Thyroid gland (tissue), 4 donors: Measurements from ENCODE around the gene RBM48. TPM values are rescaled to one million over a fixed set of nuclear protein-coding genes. Genes with fewer than 3 reads are reported as not detected.

Source experiments
- DNase-seq, 2 donors: peaks; one replicate each; pipeline ENCODE4 v3.0.0-alpha.2; 2019
- H3K27ac ChIP-seq, 3 donors: fragments of 200-600 bp; sonication (generic); 1 replicate in 2 of 3; 2 replicates in 1 of 3; pipeline ENCODE4 v1.5.1; 2016 to 2019; ENCODE audit warnings: mild to moderate bottlenecking in 1 of 3, moderate library complexity in 1 of 3
- H3K27me3 ChIP-seq: fragments of 200-600 bp; sonication (generic); one replicate; pipeline ENCODE4 v1.5.1; 2019
- H3K36me3 ChIP-seq, 2 donors: fragments of 200-600 bp; sonication (generic); one replicate each; pipeline ENCODE4 v1.5.1; 2016 to 2019
- H3K4me1 ChIP-seq, 2 donors: fragments of 200-600 bp; sonication (generic); one replicate each; pipeline ENCODE4 v1.5.1; 2017 to 2019
- H3K4me3 ChIP-seq, 3 donors: fragments of 200-600 bp; sonication (generic); replicated peaks in 1 of 3; 1 replicate in 2 of 3; 2 replicates in 1 of 3; pipeline ENCODE4 v1.5.1; 2016; ENCODE audit warnings: mild to moderate bottlenecking in 1 of 3
- H3K9me3 ChIP-seq: fragments of 200-600 bp; sonication (generic); one replicate; pipeline ENCODE4 v1.5.1; 2017
- POLR2A ChIP-seq, 2 donors: fragments of 450-650 bp; IDR thresholded peaks; one replicate each; pipeline ENCODE4 v1.6.1; 2017; ENCODE audit warnings: antibody characterized with exemption in 2 of 2, mild to moderate bottlenecking in 2 of 2, moderate library complexity in 1 of 2
- WGBS, 2 donors: methylation state at CpG; one replicate each; pipeline ENCODE4 v1.1.5; 2017; 5-methylcytosine and 5-hydroxymethylcytosine counted together
- intact Hi-C: fragments of 100-400 bp; cut with DNase I; formaldehyde crosslinking; loops from one replicate; pipeline ENCODE4 v1.15.1; 2023
- total RNA-seq, 4 donors: library from RNA; depleted of rRNA; stranded (reverse); fragments of >200 nt; gene quantifications; one replicate each; pipeline ENCODE4 v1.2.3, GENCODE V29; 2016
- TF ChIP-seq, protein P1 (sequence below), 6 experiments: fragments of 200-600 bp in 3 of 6; fragments of 450-650 bp in 3 of 6; sonication (generic) in 3 of 6; IDR thresholded peaks; one replicate each; pipeline ENCODE4 v1.5.1; 2016 to 2019; ENCODE audit warnings: antibody characterized with exemption in 6 of 6, mild to moderate bottlenecking in 2 of 6, inconsistent platforms in 1 of 6, moderate library complexity in 1 of 6

The RBM48 gene
- total RNA-seq, 4 donors from 2014 or later = 12.7 to 23.8 (median 14.8) TPM

DNA sequence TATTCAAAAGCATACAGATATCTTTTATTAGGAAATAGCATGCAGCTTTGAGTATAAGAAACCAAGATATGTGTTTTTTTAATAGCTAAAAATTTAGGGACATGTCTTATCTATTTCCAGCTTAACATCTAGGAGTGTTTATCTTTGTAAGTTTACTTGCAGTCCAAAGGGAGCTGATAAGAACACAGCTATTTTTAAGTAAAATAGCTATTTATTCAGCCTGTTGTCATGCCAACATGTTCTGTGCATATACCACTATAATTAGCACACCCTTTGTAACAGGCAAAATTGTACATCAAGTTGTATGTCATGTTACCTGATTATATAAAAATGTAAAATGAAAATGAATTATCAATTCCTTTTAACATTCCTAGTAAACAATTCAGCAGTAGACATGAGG, 32.0 kb downstream of the RBM48 start:
- Histone ChIP-seq H3K27me3 (no peaks in the 10 kb centered on the region), H3K36me3 (peaks cover under 1 to 16% of the 10 kb centered on the region in 2 donors), H3K9me3 (no peaks in the 10 kb centered on the region), H3K4me3 (no peak overlapping the region), H3K27ac (no peak overlapping the region), H3K4me1 (no peaks in the 10 kb centered on the region)
- DNase-seq = no peak
- TF ChIP-seq, protein P1, sequence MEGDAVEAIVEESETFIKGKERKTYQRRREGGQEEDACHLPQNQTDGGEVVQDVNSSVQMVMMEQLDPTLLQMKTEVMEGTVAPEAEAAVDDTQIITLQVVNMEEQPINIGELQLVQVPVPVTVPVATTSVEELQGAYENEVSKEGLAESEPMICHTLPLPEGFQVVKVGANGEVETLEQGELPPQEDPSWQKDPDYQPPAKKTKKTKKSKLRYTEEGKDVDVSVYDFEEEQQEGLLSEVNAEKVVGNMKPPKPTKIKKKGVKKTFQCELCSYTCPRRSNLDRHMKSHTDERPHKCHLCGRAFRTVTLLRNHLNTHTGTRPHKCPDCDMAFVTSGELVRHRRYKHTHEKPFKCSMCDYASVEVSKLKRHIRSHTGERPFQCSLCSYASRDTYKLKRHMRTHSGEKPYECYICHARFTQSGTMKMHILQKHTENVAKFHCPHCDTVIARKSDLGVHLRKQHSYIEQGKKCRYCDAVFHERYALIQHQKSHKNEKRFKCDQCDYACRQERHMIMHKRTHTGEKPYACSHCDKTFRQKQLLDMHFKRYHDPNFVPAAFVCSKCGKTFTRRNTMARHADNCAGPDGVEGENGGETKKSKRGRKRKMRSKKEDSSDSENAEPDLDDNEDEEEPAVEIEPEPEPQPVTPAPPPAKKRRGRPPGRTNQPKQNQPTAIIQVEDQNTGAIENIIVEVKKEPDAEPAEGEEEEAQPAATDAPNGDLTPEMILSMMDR (IDR thresholded peaks at IDR 0.05) = no peak
- no peak for TF ChIP-seq POLR2A (IDR thresholded peaks at IDR 0.05)
- intact Hi-C loops = no loop called here

DNA sequence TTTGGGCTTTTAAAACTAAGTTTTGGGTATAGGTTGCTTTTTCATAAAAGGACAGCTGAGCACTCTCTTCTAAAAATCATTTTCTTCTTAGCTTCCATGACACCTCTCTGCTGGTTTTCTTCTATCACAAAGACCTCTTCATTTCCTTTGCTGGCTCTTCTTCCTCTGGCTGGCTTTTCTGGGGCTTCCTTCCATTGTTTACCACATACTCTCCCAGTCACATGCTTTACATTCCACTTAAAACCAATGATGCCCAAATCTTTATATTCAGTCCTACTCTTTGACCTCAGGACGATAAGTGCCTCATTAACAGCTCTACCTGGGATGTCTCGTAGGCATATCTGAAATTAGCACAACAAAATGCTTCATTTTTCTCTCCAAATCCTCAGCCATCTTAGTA, 34.8 kb downstream of the RBM48 start:
- WGBS, 2 donors = 88 to 90% methylated on average over 2 of the region's 2 CpGs
- no peaks in the 10 kb centered on the region for H3K9me3 ChIP-seq
- H3K27me3 ChIP-seq = no peaks in the 10 kb centered on the region
- TF ChIP-seq, protein P1 (IDR thresholded peaks at IDR 0.05) = no peak
- TF ChIP-seq POLR2A (IDR thresholded peaks at IDR 0.05) = no peak
- DNase-seq = no peak
- peaks cover 20 to 28% of the 10 kb centered on the region in 2 donors for H3K36me3 ChIP-seq
- H3K27ac ChIP-seq = no peak overlapping the region
- no peak overlapping the region for H3K4me3 ChIP-seq
- H3K4me1 ChIP-seq = no peaks in the 10 kb centered on the region
- intact Hi-C loops = no loop called here

DNA sequence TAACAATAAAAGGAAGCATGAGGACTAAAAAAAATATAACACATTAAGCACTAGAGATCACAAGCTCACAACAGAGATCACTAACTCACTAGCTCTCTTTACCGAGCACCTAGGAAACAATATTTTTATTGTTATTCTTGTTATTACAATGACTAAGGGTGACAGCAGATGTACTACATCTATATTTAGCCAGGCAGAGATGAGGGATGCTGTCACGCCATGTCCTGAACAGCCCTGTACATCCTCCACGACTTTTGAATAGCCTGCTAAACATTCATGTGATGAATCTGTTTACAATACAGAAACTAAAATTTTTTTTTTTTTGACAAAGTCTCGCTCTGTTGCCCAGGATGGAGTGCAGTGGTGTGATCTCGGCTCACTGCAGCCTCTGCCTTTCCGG, 38.9 kb downstream of the RBM48 start:
- Histone ChIP-seq H3K27me3 (no peaks in the 10 kb centered on the region), H3K27ac (no peak overlapping the region), H3K36me3 (peaks cover 30 to 38% of the 10 kb centered on the region in 2 donors), H3K9me3 (no peaks in the 10 kb centered on the region), H3K4me3 (no peak overlapping the region), H3K4me1 (no peaks in the 10 kb centered on the region)
- 93 to 94% methylated on average over 6 of the region's 6 CpGs for WGBS, 2 donors
- no peak for TF ChIP-seq POLR2A (IDR thresholded peaks at IDR 0.05)
- TF ChIP-seq, protein P1 (IDR thresholded peaks at IDR 0.05) = no peak
- intact Hi-C loops = no loop called here
- DNase-seq = no peak

DNA sequence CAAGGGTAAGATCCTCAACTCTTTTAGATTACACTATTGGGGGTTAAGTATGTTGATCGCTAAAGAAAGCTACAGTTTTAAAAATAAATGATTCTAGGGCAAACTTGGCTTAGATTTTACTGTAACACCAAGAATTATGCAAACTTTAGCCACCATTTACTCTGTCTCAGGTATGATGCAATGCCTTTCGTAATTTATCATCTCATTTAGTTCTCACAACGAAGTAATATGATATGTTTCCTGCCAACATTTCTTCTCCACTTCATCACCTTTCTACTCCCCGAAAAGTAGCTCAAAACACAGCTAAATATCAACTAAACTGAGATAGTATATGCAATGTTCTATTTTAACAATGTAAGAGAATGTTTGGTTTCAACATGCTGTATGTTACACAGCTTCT, 40.5 kb downstream of the RBM48 start:
- WGBS, 2 donors = 96 to 97% methylated on average over 4 of the region's 4 CpGs
- Histone ChIP-seq H3K4me1 (no peaks in the 10 kb centered on the region), H3K36me3 (peaks cover 28 to 40% of the 10 kb centered on the region in 2 donors), H3K27ac (no peak overlapping the region), H3K4me3 (no peak overlapping the region), H3K9me3 (no peaks in the 10 kb centered on the region), H3K27me3 (no peaks in the 10 kb centered on the region)
- no peak for DNase-seq
- intact Hi-C loops = no loop called here
- no peak for TF ChIP-seq POLR2A (IDR thresholded peaks at IDR 0.05)
- TF ChIP-seq, protein P1 (IDR thresholded peaks at IDR 0.05) = no peak

DNA sequence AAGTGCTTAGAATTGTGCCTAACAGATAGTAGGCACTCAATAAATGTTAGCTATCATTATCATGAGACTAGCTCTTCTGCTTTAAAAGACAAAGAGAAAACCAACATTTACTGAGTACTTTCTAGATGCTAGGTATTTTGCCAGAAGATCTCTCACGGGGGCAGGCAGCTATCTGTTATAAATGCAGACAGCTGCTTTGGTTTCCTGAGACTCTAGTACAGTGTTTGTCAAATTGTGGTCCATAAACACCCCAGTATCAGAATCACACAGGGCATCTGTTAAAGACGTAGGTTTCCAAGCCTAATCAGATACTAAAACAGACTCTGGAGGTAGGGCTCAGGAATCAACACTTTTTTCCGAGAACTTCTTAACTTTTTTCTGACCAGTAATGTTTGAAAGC, 47.7 kb downstream of the RBM48 start:
- 89 to 95% methylated on average over 3 of the region's 3 CpGs for whole genome bisulfite sequencing, 2 donors
- intact Hi-C loops = no loop called here
- Histone ChIP-seq H3K9me3 (no peaks in the 10 kb centered on the region), H3K4me3 (no peak overlapping the region), H3K27me3 (no peaks in the 10 kb centered on the region), H3K36me3 (peaks cover 32 to 52% of the 10 kb centered on the region in 2 donors), H3K4me1 (no peaks in the 10 kb centered on the region), H3K27ac (no peak overlapping the region)
- no peak for DNase-seq
- TF ChIP-seq POLR2A (IDR thresholded peaks at IDR 0.05) = no peak
- TF ChIP-seq, protein P1 (IDR thresholded peaks at IDR 0.05) = no peak
